Nephron (organoid): ENCODE measurements around the gene CD38.
A peak's percentile ranks its signal among the peaks of the same experiment; 100 is the strongest.

ENCODE experiments used
- H3K27ac Mint-ChIP-seq, 3 experiments: 2 replicates each; pipeline ENCODE4 v1.8.0; 2020; ENCODE audit warnings: mixed read lengths in 3 of 3, mild to moderate bottlenecking in 2 of 3, moderate library complexity in 1 of 3
- H3K27me3 Mint-ChIP-seq: 2 replicates; pipeline ENCODE4 v1.8.0; 2021; ENCODE audit warnings: low read depth, mild to moderate bottlenecking, moderate library complexity, mixed read lengths
- H3K36me3 Mint-ChIP-seq: 2 replicates; pipeline ENCODE4 v1.8.0; 2020; ENCODE audit warnings: low read depth, mixed read lengths
- H3K4me1 Mint-ChIP-seq: 2 replicates; pipeline ENCODE4 v1.8.0; 2020; ENCODE audit warnings: mixed read lengths
- H3K4me3 Mint-ChIP-seq, 3 experiments: 2 replicates each; pipeline ENCODE4 v1.8.0; 2020; ENCODE audit warnings: mild to moderate bottlenecking in 3 of 3, mixed read lengths in 3 of 3, moderate library complexity in 2 of 3
- H3K9me3 Mint-ChIP-seq: 2 replicates; pipeline ENCODE4 v1.8.0; 2020; ENCODE audit warnings: mixed read lengths
- CTCF ChIP-seq, 3 experiments: fragments of 200-600 bp; sonication (generic); IDR thresholded peaks; one replicate each; pipeline ENCODE4 v1.5.0; 2021; ENCODE audit warnings: antibody characterized with exemption in 3 of 3; ENCODE audit not compliant: unreplicated experiment in 3 of 3

The CD38 gene

GRCh38 chr4:15776871-15777648 lies 1.1 kb upstream of the CD38 start:
- H3K36me3 Mint-ChIP-seq, result no peaks in the 10 kb centered on the region
- peaks cover 3% of the 10 kb centered on the region for H3K9me3 Mint-ChIP-seq
- no peak for TF ChIP-seq CTCF (IDR thresholded peaks at IDR 0.05; ENCODE audit: unreplicated experiment in 3 of 3)
- H3K4me1 Mint-ChIP-seq, result peaks cover 10% of the 10 kb centered on the region
- peak overlapping the region; percentile 75 to 79 (median 76) for H3K4me3 Mint-ChIP-seq
- H3K27ac Mint-ChIP-seq, result no peak overlapping the region
- peaks cover 86% of the 10 kb centered on the region for H3K27me3 Mint-ChIP-seq

GRCh38 chr4:15777697-15778288 lies 335 bp upstream of the CD38 start:
- Mint-ChIP-seq H3K36me3 (no peaks in the 10 kb centered on the region), H3K27ac (no peak overlapping the region), H3K4me3 (peak overlapping the region; percentile 75 to 79 (median 76)), H3K4me1 (peaks cover 10% of the 10 kb centered on the region), H3K9me3 (peaks cover 3% of the 10 kb centered on the region), H3K27me3 (peaks cover 82% of the 10 kb centered on the region)
- no peak for TF ChIP-seq CTCF (IDR thresholded peaks at IDR 0.05; ENCODE audit: unreplicated experiment in 3 of 3)

DNA sequence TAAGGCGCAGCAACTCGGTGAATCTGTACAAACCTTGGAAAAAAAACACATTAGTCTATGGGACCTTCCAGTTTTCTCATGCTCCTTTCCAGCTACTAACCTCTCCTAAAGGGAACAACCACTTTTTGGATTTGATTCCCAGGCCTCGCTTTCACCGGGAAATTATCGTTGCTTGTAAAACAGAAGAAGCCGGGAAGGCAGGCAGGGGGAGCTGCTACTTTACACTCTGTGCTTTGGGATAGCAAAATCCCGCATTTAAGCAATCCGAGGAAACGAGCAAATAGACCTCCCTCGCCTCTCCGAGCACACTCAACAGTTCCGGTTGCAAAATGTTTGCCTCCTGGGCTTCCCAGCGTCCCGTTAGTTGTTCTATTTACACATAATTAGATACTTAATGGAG lies 1.2 kb downstream of the CD38 start:
- TF ChIP-seq CTCF (IDR thresholded peaks at IDR 0.05; ENCODE audit: unreplicated experiment in 3 of 3), result peak; percentile 15 to 39 (median 25)
- H3K36me3 Mint-ChIP-seq, result no peaks in the 10 kb centered on the region
- peak overlapping the region in 1 of 3 experiments; percentile 11 for H3K27ac Mint-ChIP-seq
- H3K27me3 Mint-ChIP-seq, result peaks cover 80% of the 10 kb centered on the region
- H3K4me3 Mint-ChIP-seq, result peak overlapping the region; percentile 75 to 86 (median 82)
- peaks cover 10% of the 10 kb centered on the region for H3K4me1 Mint-ChIP-seq
- peaks cover 5% of the 10 kb centered on the region for H3K9me3 Mint-ChIP-seq

GRCh38 chr4:15779809-15780208 lies 1.7 kb downstream of the CD38 start:
- Mint-ChIP-seq H3K4me3 (peak overlapping the region; percentile 75 to 86 (median 82)), H3K27ac (no peak overlapping the region), H3K4me1 (peaks cover 10% of the 10 kb centered on the region), H3K9me3 (peaks cover 5% of the 10 kb centered on the region), H3K27me3 (peaks cover 81% of the 10 kb centered on the region), H3K36me3 (no peaks in the 10 kb centered on the region)
- no peak for TF ChIP-seq CTCF (IDR thresholded peaks at IDR 0.05; ENCODE audit: unreplicated experiment in 3 of 3)

DNA sequence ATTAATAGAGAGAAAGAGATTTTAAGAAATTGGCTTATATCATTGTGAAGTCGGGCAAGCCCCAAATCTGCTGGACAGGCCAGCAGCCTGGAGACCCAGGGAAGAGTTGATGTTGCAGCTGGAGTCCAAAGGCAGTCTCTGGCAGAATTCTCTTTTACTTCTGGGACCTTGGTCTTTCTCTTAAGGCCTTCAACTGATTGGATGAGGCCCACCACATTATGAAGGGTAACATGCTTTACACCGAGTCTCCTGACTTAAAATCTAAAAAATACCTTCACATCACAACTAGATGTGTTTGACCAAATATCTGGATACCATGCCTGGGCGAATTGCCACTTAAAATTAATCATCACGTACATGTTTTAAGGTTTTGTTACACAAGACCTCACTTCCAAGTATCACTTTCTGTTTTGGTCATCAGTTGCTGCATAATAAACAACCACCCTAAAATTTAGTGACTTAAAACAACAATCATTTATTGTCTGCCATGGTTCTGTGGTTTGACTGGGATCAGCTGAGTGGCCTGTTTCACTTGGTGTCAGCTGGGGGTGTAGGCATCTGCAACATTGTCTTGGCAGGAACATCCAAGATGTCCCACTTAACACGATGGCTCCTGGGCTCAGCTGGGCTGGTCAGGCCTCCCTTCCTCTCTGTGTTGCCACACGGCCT lies 3.4 kb downstream of the CD38 start:
- peaks cover 10% of the 10 kb centered on the region for H3K4me1 Mint-ChIP-seq
- TF ChIP-seq CTCF (IDR thresholded peaks at IDR 0.05; ENCODE audit: unreplicated experiment in 3 of 3), result no peak
- H3K27me3 Mint-ChIP-seq, result peaks cover 72% of the 10 kb centered on the region
- H3K9me3 Mint-ChIP-seq, result peaks cover 8% of the 10 kb centered on the region
- H3K36me3 Mint-ChIP-seq, result no peaks in the 10 kb centered on the region
- no peak overlapping the region for H3K27ac Mint-ChIP-seq
- H3K4me3 Mint-ChIP-seq, result no peak overlapping the region
